Activated naive CD8-positive, alpha-beta T cell treated with anti-CD3 and anti-CD28 coated beads, Interleukin-2, amount 10 ng/mL, durations not matched to agents 7 days and 5 days (primary cell): Measurements from ENCODE around the gene CIRBP. TPM values are rescaled to one million over a fixed set of nuclear protein-coding genes. Genes with fewer than 3 reads are reported as not detected.
A peak's percentile ranks its signal among the peaks of the same experiment; 100 is the strongest.

Experiments used
- ATAC-seq: fragments of 150-1000 bp; cut with Tn5 transposase; one replicate; pipeline ENCODE4 v1.10.0; 2021; ENCODE audit warnings: low read depth, moderate library complexity
- POLR2A ChIA-PET: fragments of 350-600 bp; sonication (Branson Sonifier 250); formaldehyde crosslinking; loops from one replicate; lab custom pipeline; 2021; ENCODE audit warnings: antibody characterized with exemption; lab: Charles Lee
- DNase-seq: peaks from one replicate; pipeline ENCODE4 v3.0.0; 2021
- H3K27ac Mint-ChIP-seq: one replicate; pipeline ENCODE4 v1.8.0; 2022; ENCODE audit warnings: mild to moderate bottlenecking, mixed read lengths
- H3K27me3 Mint-ChIP-seq: one replicate; pipeline ENCODE4 v1.8.0; 2022; ENCODE audit warnings: mild to moderate bottlenecking, moderate library complexity, mixed read lengths
- H3K36me3 Mint-ChIP-seq: one replicate; pipeline ENCODE4 v1.8.0; 2021; ENCODE audit warnings: mild to moderate bottlenecking, mixed read lengths
- H3K4me1 Mint-ChIP-seq: one replicate; pipeline ENCODE4 v1.8.0; 2021; ENCODE audit warnings: mixed read lengths
- H3K4me3 Mint-ChIP-seq: one replicate; pipeline ENCODE4 v1.8.0; 2022; ENCODE audit warnings: mild to moderate bottlenecking, moderate library complexity, mixed read lengths
- H3K9me3 Mint-ChIP-seq: one replicate; pipeline ENCODE4 v1.8.0; 2021; ENCODE audit warnings: mixed read lengths
- total RNA-seq, 2 experiments: library from RNA; stranded (reverse); gene quantifications; one replicate each; pipeline ENCODE4 v1.2.3, GENCODE V29; 2021

Gene CIRBP
- total RNA-seq, 2 experiments from 2014 or later: 327 to 342 TPM

DNA sequence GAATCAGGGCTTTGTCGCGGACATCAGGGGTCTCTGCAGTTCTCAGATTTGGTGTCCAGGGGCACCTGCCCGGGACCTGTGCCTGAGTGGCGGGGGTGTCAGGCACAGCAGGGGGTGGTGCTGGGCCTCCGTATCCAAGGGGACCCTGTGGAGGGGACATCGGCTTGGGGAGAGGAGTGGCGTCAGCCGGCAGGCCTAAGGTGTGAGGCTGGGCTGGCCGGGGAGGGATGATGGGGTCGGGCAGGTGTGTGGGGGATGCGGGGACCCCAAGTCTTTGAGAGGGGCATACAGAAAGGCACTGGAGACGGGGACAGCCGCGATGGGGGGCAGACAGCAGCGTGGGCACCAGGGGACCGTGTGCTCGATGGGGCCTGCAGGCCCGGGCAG lies 19.1 kb downstream of the CIRBP start:
- Mint-ChIP-seq H3K9me3 (no peaks in the 10 kb centered on the region), H3K36me3 (no peaks in the 10 kb centered on the region), H3K4me1 (no peaks in the 10 kb centered on the region), H3K27ac (no peak overlapping the region), H3K4me3 (no peak overlapping the region), H3K27me3 (peaks cover 21% of the 10 kb centered on the region)
- POLR2A ChIA-PET: no interaction called here
- DNase-seq (no peak), ATAC-seq (no peak)

DNA sequence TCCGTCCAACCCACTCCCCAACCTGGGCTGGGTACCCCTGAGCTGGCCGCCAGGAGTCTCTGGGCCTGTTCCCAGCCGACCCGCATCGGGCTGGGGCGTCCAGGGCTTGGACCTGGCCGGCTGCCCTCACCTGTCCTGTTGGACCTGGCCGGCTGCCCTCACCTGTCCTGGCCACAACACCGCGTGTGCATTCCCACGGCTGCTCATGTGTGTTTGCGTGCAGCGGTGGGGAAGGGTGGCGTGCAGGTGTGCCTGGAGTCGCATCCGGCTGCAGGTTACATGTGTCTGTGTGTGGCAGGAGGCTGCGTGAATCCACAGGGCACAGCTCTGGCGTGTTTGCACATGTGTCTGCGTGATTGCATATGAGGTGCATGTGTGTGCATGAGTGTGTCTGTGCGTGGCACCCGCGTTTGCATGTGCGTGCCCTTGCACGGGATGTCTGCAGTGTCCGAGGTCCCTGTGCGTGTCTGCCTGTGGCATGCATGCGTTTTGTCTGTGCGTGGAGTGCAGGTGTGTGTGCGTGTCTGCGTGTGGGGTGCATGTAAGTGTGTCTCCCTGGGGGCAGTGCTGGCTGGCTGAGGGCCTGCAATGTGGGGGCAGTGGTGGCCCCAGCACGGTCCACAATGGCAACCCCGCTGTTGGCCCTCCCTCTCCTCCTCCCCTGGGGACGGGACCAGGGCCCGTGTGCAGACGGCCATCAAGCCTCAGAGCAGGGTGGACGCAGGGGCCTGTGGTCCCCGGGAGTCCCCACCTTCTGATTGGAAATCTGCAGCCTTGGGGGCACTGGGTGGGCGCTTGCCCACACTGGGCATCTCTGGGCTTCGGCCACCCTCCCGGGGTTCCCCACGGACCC lies 19.9 kb downstream of the CIRBP start:
- DNase-seq (no peak), ATAC-seq (no peak)
- Mint-ChIP-seq H3K27ac (no peak overlapping the region), H3K27me3 (peaks cover 18% of the 10 kb centered on the region), H3K4me1 (no peaks in the 10 kb centered on the region), H3K4me3 (no peak overlapping the region), H3K9me3 (no peaks in the 10 kb centered on the region), H3K36me3 (no peaks in the 10 kb centered on the region)
- POLR2A ChIA-PET: no interaction called here

- H3K27ac Mint-ChIP-seq: no peak overlapping the region
- ATAC-seq (no peak), DNase-seq (no peak)
- POLR2A ChIA-PET: no interaction called here
- H3K36me3 Mint-ChIP-seq: no peaks in the 10 kb centered on the region
- no peak overlapping the region for H3K4me3 Mint-ChIP-seq
- no peaks in the 10 kb centered on the region for H3K9me3 Mint-ChIP-seq
- no peaks in the 10 kb centered on the region for H3K4me1 Mint-ChIP-seq
- peaks cover 14% of the 10 kb centered on the region for H3K27me3 Mint-ChIP-seq
Observed at GRCh38 chr19:1289686-1290025, 20.5 kb downstream of the CIRBP start.

GRCh38 chr19:1290196-1290702 lies 21.1 kb downstream of the CIRBP start:
- H3K4me3 Mint-ChIP-seq: no peak overlapping the region
- POLR2A ChIA-PET: no interaction called here
- H3K27me3 Mint-ChIP-seq: peaks cover 13% of the 10 kb centered on the region
- DNase-seq (no peak), ATAC-seq (no peak)
- H3K4me1 Mint-ChIP-seq: no peaks in the 10 kb centered on the region
- H3K27ac Mint-ChIP-seq: no peak overlapping the region
- H3K36me3 Mint-ChIP-seq: no peaks in the 10 kb centered on the region
- H3K9me3 Mint-ChIP-seq: no peaks in the 10 kb centered on the region

DNA sequence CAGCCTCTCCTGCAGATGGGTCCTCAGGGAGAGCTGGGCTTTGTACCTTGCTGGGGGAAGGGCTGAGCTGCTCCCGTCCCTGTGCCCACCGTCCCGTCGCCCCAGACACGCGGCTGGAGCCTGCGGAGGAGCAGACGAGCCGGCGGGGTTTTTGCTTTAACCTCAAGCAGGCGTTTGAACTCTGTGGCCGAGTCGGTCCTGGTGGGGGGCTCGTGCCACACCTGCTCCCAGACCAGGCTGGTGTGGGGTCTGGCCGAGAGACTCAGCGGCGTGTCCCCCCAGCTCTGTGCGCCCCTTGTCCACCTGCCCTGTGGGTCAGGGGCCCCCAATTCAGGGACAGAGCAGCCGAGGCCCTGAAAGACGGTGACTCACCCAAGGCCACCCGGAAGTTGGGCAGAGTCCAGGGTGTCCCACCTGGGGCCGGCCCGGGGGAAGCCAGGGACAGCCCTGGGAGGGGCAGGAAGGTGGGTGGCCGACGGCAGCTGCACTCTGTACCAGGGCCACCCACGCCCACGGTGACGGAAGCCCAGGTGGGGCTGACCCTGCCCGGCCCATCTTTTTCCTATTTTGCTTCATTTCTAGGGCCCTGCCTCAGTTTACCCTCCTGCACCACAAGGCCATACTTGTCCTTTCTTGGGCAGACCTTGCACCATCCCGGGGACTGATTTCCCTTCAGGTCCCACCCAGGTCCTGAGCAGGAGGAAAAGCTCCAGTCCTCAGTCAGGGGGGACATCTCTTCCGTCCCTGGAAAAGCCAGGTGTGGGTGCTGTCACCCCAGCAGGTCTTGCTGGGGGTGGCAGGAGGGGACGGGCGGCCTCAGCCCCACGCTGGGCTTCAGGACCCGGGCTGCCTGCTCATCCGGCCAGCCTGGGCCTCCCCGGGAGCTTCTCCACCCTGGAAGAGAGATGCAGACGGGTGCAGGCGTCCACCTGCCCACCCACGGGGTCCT lies 21.8 kb downstream of the CIRBP start:
- Mint-ChIP-seq H3K9me3 (no peaks in the 10 kb centered on the region), H3K4me1 (no peaks in the 10 kb centered on the region), H3K36me3 (no peaks in the 10 kb centered on the region), H3K4me3 (no peak overlapping the region), H3K27me3 (peaks cover 12% of the 10 kb centered on the region), H3K27ac (no peak overlapping the region)
- ATAC-seq (no peak), DNase-seq (no peak)
- POLR2A ChIA-PET: no interaction called here

DNA sequence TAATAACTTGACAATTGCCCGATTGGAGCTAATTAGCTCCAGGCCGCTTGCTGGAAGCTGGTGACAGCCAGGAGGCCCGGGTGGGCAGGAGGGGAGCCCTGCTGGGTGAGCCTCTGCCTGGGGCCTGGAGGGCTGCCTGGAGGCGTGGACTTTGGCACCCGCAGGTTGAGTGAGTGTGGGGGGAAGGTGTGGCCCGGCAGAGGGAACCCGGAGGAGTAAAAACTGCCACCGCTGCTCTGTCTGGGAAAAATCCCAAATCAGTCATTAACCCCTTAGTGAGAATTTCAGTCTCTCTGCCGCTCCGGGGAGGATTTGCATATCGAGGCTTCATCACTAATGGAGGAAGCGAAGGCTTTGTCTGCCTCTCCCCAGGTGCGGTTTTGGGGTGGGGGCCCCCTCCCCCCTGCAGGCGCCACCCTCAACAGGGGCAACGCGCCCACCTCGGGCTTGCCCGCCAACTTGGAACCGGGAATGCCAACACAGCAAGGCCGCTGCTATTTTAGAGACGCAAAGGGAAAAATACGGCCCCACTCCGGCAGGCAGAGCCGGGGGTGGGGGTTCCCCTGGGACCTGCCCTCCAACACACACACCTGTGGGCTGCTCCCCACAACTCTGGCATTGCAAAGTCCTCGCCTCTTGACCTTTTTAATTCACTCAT lies 22.8 kb downstream of the CIRBP start:
- no peaks in the 10 kb centered on the region for H3K4me1 Mint-ChIP-seq
- no peak overlapping the region for H3K27ac Mint-ChIP-seq
- no peaks in the 10 kb centered on the region for H3K36me3 Mint-ChIP-seq
- no peak overlapping the region for H3K4me3 Mint-ChIP-seq
- peaks cover 7% of the 10 kb centered on the region for H3K27me3 Mint-ChIP-seq
- DNase-seq (no peak), ATAC-seq (no peak)
- POLR2A ChIA-PET: no interaction called here
- H3K9me3 Mint-ChIP-seq: no peaks in the 10 kb centered on the region

GRCh38 chr19:1292419-1293151 lies 23.5 kb downstream of the CIRBP start:
- POLR2A ChIA-PET: interaction anchor here (1.1 kb wide), 1 partner anchor 24 kb away, joined by 3 read pairs; the partner anchor contains the start of gene CIRBP
- Mint-ChIP-seq H3K4me3 (no peak overlapping the region), H3K27ac (no peak overlapping the region), H3K9me3 (no peaks in the 10 kb centered on the region), H3K27me3 (peaks cover 7% of the 10 kb centered on the region), H3K36me3 (no peaks in the 10 kb centered on the region), H3K4me1 (no peaks in the 10 kb centered on the region)
- ATAC-seq (no peak), DNase-seq (no peak)

DNA sequence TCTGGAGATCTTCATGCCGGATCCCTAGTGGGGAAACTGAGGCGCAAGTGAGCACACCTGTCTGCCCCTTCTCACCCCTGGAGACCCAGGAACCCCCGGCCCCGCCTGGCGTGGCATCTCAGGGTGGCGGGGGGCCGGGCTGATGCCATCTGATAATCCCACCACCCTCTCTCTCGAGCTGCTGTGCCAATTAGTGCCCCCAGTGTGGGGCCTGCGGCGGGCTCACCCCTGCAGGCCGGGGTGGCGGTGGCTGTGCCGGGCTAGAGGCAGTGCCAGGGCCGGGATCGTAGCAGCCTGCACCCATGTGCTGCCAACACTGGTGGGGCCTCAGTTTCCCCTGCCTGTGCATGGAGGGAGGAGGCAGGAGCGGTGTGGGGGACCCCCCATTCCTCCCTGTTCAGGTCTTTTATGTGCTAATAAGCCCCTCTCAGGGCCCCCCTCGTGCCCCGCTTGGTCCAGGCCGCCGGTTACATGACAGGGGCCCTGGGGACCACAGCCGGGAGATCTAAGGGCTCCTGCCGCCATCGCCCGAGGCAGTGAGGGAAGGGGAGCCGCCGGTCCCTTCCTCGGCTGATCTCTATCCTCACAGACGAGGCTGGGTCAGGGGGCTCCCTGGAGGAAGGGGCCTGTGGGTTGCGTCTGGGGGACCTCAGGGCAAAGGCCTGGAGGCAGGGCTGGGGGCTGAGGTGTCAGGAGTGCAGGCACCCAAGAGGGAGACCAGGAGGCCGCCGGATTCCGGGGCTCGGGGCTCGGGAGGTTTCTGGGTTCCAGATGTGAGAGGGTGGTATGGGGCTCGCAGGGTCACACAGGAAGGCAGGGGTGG lies 24.9 kb downstream of the CIRBP start:
- Mint-ChIP-seq H3K27ac (no peak overlapping the region), H3K4me1 (no peaks in the 10 kb centered on the region), H3K36me3 (no peaks in the 10 kb centered on the region), H3K4me3 (no peak overlapping the region), H3K9me3 (no peaks in the 10 kb centered on the region), H3K27me3 (peaks cover 11% of the 10 kb centered on the region)
- POLR2A ChIA-PET: no interaction called here
- DNase-seq: no peak
- ATAC-seq: no peak

DNA sequence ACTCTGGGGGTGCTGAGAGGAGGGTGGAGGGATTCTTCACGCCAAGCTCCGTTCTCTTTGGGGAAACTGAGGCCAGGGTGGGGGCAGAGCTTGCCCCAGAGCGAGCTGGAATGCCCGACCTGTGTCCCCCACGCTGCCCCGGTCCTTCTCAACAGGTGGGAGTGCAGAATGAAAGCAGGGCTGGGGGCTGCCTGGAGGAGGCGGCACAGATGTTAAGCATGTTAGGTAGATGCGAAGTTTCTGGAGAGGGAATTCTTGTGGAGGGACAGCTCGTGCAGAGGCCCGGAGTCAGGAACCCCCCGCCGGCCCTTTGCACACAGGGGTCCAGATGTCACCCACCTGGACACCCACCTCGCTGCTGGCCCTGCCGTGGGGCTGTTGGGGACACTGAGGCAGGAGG lies 25.6 kb downstream of the CIRBP start:
- no peak for DNase-seq
- POLR2A ChIA-PET: no interaction called here
- H3K9me3 Mint-ChIP-seq: no peaks in the 10 kb centered on the region
- no peaks in the 10 kb centered on the region for H3K4me1 Mint-ChIP-seq
- no peaks in the 10 kb centered on the region for H3K36me3 Mint-ChIP-seq
- peak overlapping the region; percentile 13 for H3K4me3 Mint-ChIP-seq
- ATAC-seq: no peak
- H3K27me3 Mint-ChIP-seq: peaks cover 11% of the 10 kb centered on the region
- no peak overlapping the region for H3K27ac Mint-ChIP-seq

DNA sequence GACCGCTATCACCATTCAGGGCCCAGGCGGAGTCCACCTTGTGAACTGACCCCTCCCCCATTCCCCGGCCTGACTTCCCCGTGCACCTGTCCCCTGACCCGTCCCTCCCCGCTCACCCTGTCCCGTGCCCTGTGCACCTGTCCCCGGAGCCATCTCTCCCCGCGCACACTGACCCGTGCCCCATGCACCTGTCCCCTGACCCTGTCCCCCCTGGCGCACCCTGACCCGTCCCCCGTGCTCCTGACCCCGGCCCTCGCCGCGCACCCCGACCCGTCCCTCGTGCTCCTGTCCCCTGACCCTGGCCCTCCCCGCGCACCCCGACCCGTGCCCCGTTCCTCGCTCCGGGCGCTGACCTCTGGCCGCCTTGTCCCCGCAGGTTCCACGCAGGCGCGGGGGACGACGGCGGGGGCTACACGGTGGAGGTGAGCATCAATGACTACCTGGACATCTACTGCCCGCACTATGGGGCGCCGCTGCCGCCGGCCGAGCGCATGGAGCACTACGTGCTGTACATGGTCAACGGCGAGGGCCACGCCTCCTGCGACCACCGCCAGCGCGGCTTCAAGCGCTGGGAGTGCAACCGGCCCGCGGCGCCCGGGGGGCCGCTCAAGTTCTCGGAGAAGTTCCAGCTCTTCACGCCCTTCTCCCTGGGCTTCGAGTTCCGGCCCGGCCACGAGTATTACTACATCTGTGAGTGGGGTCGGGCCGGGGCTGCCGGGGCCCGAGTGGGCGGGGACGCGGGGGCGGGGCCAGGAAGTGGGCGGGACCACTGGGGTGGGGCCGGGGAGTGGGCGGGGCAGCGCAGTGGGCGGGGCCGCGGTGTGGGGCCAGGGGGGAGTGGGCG lies 26.3 kb downstream of the CIRBP start:
- peaks cover 11% of the 10 kb centered on the region for H3K27me3 Mint-ChIP-seq
- DNase-seq (peak; percentile 66), ATAC-seq (peak; percentile 38)
- no peaks in the 10 kb centered on the region for H3K36me3 Mint-ChIP-seq
- H3K4me3 Mint-ChIP-seq: no peak overlapping the region
- H3K9me3 Mint-ChIP-seq: no peaks in the 10 kb centered on the region
- H3K4me1 Mint-ChIP-seq: no peaks in the 10 kb centered on the region
- POLR2A ChIA-PET: no interaction called here
- no peak overlapping the region for H3K27ac Mint-ChIP-seq

- no peaks in the 10 kb centered on the region for H3K9me3 Mint-ChIP-seq
- ATAC-seq (no peak), DNase-seq (no peak)
- H3K27me3 Mint-ChIP-seq: peaks cover 11% of the 10 kb centered on the region
- H3K4me1 Mint-ChIP-seq: no peaks in the 10 kb centered on the region
- H3K27ac Mint-ChIP-seq: no peak overlapping the region
- H3K36me3 Mint-ChIP-seq: no peaks in the 10 kb centered on the region
- POLR2A ChIA-PET: no interaction called here
- H3K4me3 Mint-ChIP-seq: no peak overlapping the region
Observed at GRCh38 chr19:1296078-1296477, 26.9 kb downstream of the CIRBP start.
